ENCODE data around the gene FAM174A. TPM values are rescaled to one million over a fixed set of nuclear protein-coding genes. Genes with fewer than 3 reads are reported as not detected.

Gene FAM174A
- total RNA-seq, 1 experiment from 2014 or later, result 13.3 TPM

DNA sequence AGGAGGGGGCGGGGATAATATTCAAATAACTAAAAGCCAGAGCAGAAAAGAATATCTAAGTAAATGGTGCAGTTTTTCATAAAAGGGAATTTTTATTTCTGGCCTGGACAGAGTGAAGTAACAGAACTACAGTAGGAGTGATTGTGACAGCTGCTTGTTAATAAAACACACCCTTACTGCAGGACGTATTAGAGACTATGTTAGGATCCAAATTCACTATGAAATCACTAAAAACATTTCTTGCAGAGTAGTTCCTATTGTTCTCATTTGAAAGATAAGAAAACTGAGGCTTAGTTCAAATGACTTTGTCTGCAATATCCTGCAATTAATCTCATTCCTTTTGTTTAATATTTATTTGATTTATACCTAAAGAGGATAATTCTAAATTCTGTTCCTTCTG, 39.5 kb downstream of the FAM174A start:
- CTCF ChIA-PET, result no interaction called here
- Mint-ChIP-seq H3K27ac (ENCODE audit: unreplicated experiment) (no peak overlapping the region), H3K27me3 (ENCODE audit: unreplicated experiment) (no peaks in the 10 kb centered on the region), H3K9me3 (ENCODE audit: low read depth, unreplicated experiment) (no peaks in the 10 kb centered on the region), H3K36me3 (ENCODE audit: insufficient read depth, unreplicated experiment) (no peaks in the 10 kb centered on the region), H3K4me1 (ENCODE audit: low read depth, unreplicated experiment) (no peaks in the 10 kb centered on the region), H3K4me3 (ENCODE audit: low read depth, unreplicated experiment) (no peak overlapping the region)
- no TSS peak for BruUV-seq (replicated peaks)
- intact Hi-C loops (cut with micrococcal nuclease; ENCODE audit: unreplicated experiment), result no loop called here
- no peak for DNase-seq
- TF ChIP-seq, protein P1, sequence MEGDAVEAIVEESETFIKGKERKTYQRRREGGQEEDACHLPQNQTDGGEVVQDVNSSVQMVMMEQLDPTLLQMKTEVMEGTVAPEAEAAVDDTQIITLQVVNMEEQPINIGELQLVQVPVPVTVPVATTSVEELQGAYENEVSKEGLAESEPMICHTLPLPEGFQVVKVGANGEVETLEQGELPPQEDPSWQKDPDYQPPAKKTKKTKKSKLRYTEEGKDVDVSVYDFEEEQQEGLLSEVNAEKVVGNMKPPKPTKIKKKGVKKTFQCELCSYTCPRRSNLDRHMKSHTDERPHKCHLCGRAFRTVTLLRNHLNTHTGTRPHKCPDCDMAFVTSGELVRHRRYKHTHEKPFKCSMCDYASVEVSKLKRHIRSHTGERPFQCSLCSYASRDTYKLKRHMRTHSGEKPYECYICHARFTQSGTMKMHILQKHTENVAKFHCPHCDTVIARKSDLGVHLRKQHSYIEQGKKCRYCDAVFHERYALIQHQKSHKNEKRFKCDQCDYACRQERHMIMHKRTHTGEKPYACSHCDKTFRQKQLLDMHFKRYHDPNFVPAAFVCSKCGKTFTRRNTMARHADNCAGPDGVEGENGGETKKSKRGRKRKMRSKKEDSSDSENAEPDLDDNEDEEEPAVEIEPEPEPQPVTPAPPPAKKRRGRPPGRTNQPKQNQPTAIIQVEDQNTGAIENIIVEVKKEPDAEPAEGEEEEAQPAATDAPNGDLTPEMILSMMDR (IDR thresholded peaks at IDR 0.05; ENCODE audit: unreplicated experiment), result no peak

DNA sequence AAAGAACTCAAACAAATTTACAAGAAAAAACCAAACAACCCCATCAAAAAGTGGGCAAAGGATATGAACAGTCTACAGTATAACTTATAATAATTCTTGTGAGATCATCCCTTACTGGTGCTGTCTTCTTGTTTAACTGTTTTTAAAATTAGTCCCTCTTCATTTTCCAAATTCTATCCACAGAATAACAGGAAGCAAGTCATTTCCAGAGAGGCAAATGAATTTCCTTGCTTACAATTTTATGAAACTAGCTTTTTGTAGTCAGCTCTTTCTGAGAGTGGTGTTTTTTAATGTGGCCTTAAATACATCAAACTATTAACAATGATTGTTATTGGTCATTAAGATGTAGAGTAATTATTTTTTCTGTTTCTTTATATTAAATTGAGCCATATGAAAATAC, 40.6 kb downstream of the FAM174A start:
- Mint-ChIP-seq H3K27ac (ENCODE audit: unreplicated experiment) (no peak overlapping the region), H3K4me1 (ENCODE audit: low read depth, unreplicated experiment) (no peaks in the 10 kb centered on the region), H3K9me3 (ENCODE audit: low read depth, unreplicated experiment) (no peaks in the 10 kb centered on the region), H3K4me3 (ENCODE audit: low read depth, unreplicated experiment) (no peak overlapping the region), H3K27me3 (ENCODE audit: unreplicated experiment) (no peaks in the 10 kb centered on the region), H3K36me3 (ENCODE audit: insufficient read depth, unreplicated experiment) (no peaks in the 10 kb centered on the region)
- no TSS peak for BruUV-seq (replicated peaks)
- TF ChIP-seq, protein P1 (IDR thresholded peaks at IDR 0.05; ENCODE audit: unreplicated experiment), result no peak
- CTCF ChIA-PET, result no interaction called here
- intact Hi-C loops (cut with micrococcal nuclease; ENCODE audit: unreplicated experiment), result no loop called here
- no peak for DNase-seq

DNA sequence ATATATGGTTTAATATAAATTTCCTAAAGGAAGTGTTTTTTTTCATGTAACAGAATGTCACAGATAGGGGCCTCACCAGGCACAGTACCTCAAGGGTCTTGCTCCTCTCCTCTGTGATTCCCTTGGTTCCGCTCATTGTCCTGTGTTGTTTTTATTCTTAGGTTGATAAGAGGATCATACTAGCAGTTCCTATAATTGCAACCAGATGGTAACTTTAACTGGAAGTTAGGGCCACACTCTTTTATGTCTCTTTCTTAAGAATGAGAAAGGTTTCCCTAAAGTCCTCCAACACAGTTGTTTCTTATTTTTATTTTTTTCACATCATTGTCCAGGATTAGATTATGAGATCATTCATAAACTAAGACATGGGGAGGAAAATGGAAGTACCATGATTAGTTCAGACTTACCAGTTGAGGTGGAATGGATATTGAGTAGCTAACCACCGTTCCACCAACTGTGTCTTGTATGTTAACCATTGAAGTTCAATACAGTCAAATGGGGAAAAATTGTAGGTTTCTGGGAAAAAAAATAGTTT, 41.1 kb downstream of the FAM174A start:
- TF ChIP-seq, protein P1 (IDR thresholded peaks at IDR 0.05; ENCODE audit: unreplicated experiment), result no peak
- intact Hi-C loops (cut with micrococcal nuclease; ENCODE audit: unreplicated experiment), result no loop called here
- CTCF ChIA-PET, result no interaction called here
- Mint-ChIP-seq H3K4me3 (ENCODE audit: low read depth, unreplicated experiment) (no peak overlapping the region), H3K9me3 (ENCODE audit: low read depth, unreplicated experiment) (no peaks in the 10 kb centered on the region), H3K27ac (ENCODE audit: unreplicated experiment) (no peak overlapping the region), H3K4me1 (ENCODE audit: low read depth, unreplicated experiment) (no peaks in the 10 kb centered on the region), H3K27me3 (ENCODE audit: unreplicated experiment) (no peaks in the 10 kb centered on the region), H3K36me3 (ENCODE audit: insufficient read depth, unreplicated experiment) (no peaks in the 10 kb centered on the region)
- DNase-seq, result no peak
- no TSS peak for BruUV-seq (replicated peaks)

DNA sequence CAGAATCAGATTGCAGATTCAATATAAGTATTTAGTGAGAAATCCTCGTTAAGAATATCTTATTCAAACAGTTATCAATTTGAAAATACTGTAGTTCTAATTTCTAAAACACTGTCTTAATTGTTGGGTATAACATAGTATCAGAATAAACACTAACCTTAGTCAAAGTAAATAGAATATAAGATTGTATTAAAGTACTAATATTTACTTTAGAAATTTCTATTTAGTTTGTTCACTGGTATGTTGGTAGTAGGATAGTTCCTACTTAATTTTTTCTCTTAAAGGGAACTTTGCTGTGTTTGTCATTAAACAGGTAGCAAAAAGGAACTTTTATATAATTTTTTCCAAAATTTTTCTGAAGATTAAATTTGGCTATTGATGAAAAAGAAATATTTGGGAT, 42.3 kb downstream of the FAM174A start:
- TF ChIP-seq, protein P1 (IDR thresholded peaks at IDR 0.05; ENCODE audit: unreplicated experiment), result no peak
- Mint-ChIP-seq H3K4me3 (ENCODE audit: low read depth, unreplicated experiment) (no peak overlapping the region), H3K9me3 (ENCODE audit: low read depth, unreplicated experiment) (no peaks in the 10 kb centered on the region), H3K27ac (ENCODE audit: unreplicated experiment) (no peak overlapping the region), H3K36me3 (ENCODE audit: insufficient read depth, unreplicated experiment) (no peaks in the 10 kb centered on the region), H3K4me1 (ENCODE audit: low read depth, unreplicated experiment) (no peaks in the 10 kb centered on the region), H3K27me3 (ENCODE audit: unreplicated experiment) (no peaks in the 10 kb centered on the region)
- no TSS peak for BruUV-seq (replicated peaks)
- DNase-seq, result no peak
- intact Hi-C loops (cut with micrococcal nuclease; ENCODE audit: unreplicated experiment), result no loop called here
- CTCF ChIA-PET, result no interaction called here

Data from Calu3 (cell line).